OCI-LY7 (cell line): ENCODE data around the gene XRCC3. TPM values are rescaled to one million over a fixed set of nuclear protein-coding genes. Genes with fewer than 3 reads are reported as not detected.

ENCODE experiments used
- BruUV-seq: library from RNA; stranded (reverse); fragments of 400-500 nt; replicated peaks from 2 replicates; lab custom pipeline; 2021; lab: Mats Ljungman, UMichigan
- CTCF ChIA-PET: fragments of 300-600 bp; sonication (Branson Sonifier 250); formaldehyde crosslinking; loops from one replicate; lab custom pipeline; 2022; ENCODE audit warnings: antibody characterized with exemption; ENCODE audit not compliant: unreplicated experiment; lab: Charles Lee
- POLR2A ChIA-PET: fragments of 300-600 bp; sonication (Branson Sonifier 250); formaldehyde crosslinking; loops from one replicate; lab custom pipeline; 2022; ENCODE audit warnings: antibody characterized with exemption; lab: Charles Lee
- DNase-seq: peaks from one replicate; pipeline ENCODE4 v3.0.0-alpha.2; 2015; ENCODE audit warnings: low spot score
- H2AFZ ChIP-seq: fragments of 200-600 bp; sonication (generic), shearing (Covaris generic); 2 replicates; pipeline ENCODE4 v1.6.1; 2014; ENCODE audit warnings: mild to moderate bottlenecking, antibody characterized with exemption, low read length, moderate library complexity
- H3K27ac ChIP-seq: fragments of 200-600 bp; sonication (generic); 2 replicates; pipeline ENCODE4 v1.5.1; 2014; ENCODE audit warnings: mixed run types, low read depth, mild to moderate bottlenecking, moderate library complexity, low read length, inconsistent platforms; ENCODE audit not compliant: poor library complexity, severe bottlenecking
- H3K36me3 ChIP-seq: fragments of 200-600 bp; sonication (generic); 2 replicates; pipeline ENCODE4 v1.6.1; 2014; ENCODE audit warnings: mild to moderate bottlenecking, antibody characterized with exemption, low read length, moderate library complexity, mixed read lengths; ENCODE audit not compliant: insufficient read depth
- H3K4me1 ChIP-seq: fragments of 200-600 bp; sonication (generic); 2 replicates; pipeline ENCODE4 v1.5.1; 2014; ENCODE audit warnings: mild to moderate bottlenecking, low read length; ENCODE audit not compliant: insufficient read depth, poor library complexity, severe bottlenecking
- H3K4me2 ChIP-seq: fragments of 200-600 bp; sonication (generic); 2 replicates; pipeline ENCODE4 v1.6.1; 2014; ENCODE audit warnings: mild to moderate bottlenecking, low read length
- H3K4me3 ChIP-seq: fragments of 200-600 bp; sonication (generic); 2 replicates; pipeline ENCODE4 v1.5.1; 2014; ENCODE audit warnings: mild to moderate bottlenecking, low read depth, low read length; ENCODE audit not compliant: poor library complexity, severe bottlenecking
- H3K79me2 ChIP-seq: fragments of 200-600 bp; sonication (generic); 2 replicates; pipeline ENCODE4 v1.6.1; 2016; ENCODE audit warnings: low read depth, mild to moderate bottlenecking, low read length, moderate library complexity, mixed read lengths; ENCODE audit not compliant: insufficient read depth
- H3K9me2 ChIP-seq: fragments of 200-600 bp; sonication (generic); 2 replicates; pipeline ENCODE4 v1.6.1; 2016; ENCODE audit warnings: mild to moderate bottlenecking, low read length, mixed read lengths; ENCODE audit not compliant: insufficient read depth
- H3K9me3 ChIP-seq: fragments of 200-600 bp; sonication (generic); 2 replicates; pipeline ENCODE4 v1.6.1; 2014; ENCODE audit warnings: mild to moderate bottlenecking, mixed run types, low read length, mixed read lengths
- H4K20me1 ChIP-seq: fragments of 200-600 bp; sonication (generic); 2 replicates; pipeline ENCODE4 v1.6.1; 2014; ENCODE audit warnings: mild to moderate bottlenecking, antibody characterized with exemption, low read length, moderate library complexity, mixed read lengths; ENCODE audit not compliant: insufficient read depth
- CTCF ChIP-seq: fragments of 200-600 bp; sonication (generic); conservative IDR thresholded peaks from 2 replicates; pipeline ENCODE4 v1.5.1; 2014; ENCODE audit warnings: mild to moderate bottlenecking, antibody characterized with exemption, low read length, moderate library complexity, mixed read lengths
- EZH2phosphoT487 ChIP-seq: fragments of 200-600 bp; sonication (generic); IDR thresholded peaks from 2 replicates; pipeline ENCODE4 v1.6.1; 2018; ENCODE audit warnings: low read depth, borderline replicate concordance, mild to moderate bottlenecking, mixed run types, antibody characterized with exemption, low read length, moderate library complexity, mixed read lengths
- intact Hi-C: fragments of 100-400 bp; cut with micrococcal nuclease; formaldehyde crosslinking; loops from one replicate; pipeline ENCODE4 v1.10.0; 2022; ENCODE audit not compliant: unreplicated experiment
- total RNA-seq, 2 experiments: library from RNA; depleted of rRNA in 1 of 2; stranded (reverse); fragments of >200 nt in 1 of 2; shearing (Covaris generic) in 1 of 2; gene quantifications; 2 replicates each; pipeline ENCODE4 v1.2.3, GENCODE V29; 2014 to 2022

Gene XRCC3
- total RNA-seq, 2 experiments from 2014 or later, result 83.3 to 130 TPM

- Histone ChIP-seq H3K36me3 (peaks cover 94% of the 10 kb centered on the region), H3K9me2 (no peaks in the 10 kb centered on the region)
Measured at GRCh38 chr14:103669370-103669769, 45.9 kb downstream of the XRCC3 start.

GRCh38 chr14:103668117-103668516, 47.1 kb downstream of the XRCC3 start:
- H4K20me1 ChIP-seq, result peaks cover 4% of the 10 kb centered on the region; the same call in 1 of the 2 replicates
- no peak overlapping the region for H3K4me3 ChIP-seq
- BruUV-seq, result no TSS peak
- no peaks in the 10 kb centered on the region for H3K9me3 ChIP-seq
- no peaks in the 10 kb centered on the region for H3K4me1 ChIP-seq
- peaks cover 92% of the 10 kb centered on the region for H3K36me3 ChIP-seq
- POLR2A ChIA-PET, result interaction anchor here (0.5 to 0.7 kb wide), 3 partner anchors 8 to 113 kb away, joined by 3 read pairs; no protein-coding TSS in a partner anchor
- no peaks in the 10 kb centered on the region for H3K9me2 ChIP-seq
- DNase-seq, result no peak
- no peak overlapping the region for H2AFZ ChIP-seq
- no peak overlapping the region for H3K4me2 ChIP-seq
- CTCF ChIA-PET, result no interaction called here
- no peaks in the 10 kb centered on the region for H3K79me2 ChIP-seq
- TF ChIP-seq EZH2phosphoT487, result no peak
- no peak for TF ChIP-seq CTCF
- intact Hi-C loops, result no loop called here
- H3K27ac ChIP-seq, result no peak overlapping the region

More at GRCh38 chr14:103669370-103669769, 45.9 kb downstream of the XRCC3 start:
- intact Hi-C loops, result no loop called here
- TF ChIP-seq EZH2phosphoT487 (no peak), CTCF (no peak)
- H4K20me1 ChIP-seq, result peaks cover 4% of the 10 kb centered on the region; the same call in 1 of the 2 replicates
- no peak overlapping the region for H3K4me3 ChIP-seq
- no peak overlapping the region for H2AFZ ChIP-seq
- H3K9me3 ChIP-seq, result no peaks in the 10 kb centered on the region
- no peaks in the 10 kb centered on the region for H3K4me1 ChIP-seq
- no peak overlapping the region for H3K27ac ChIP-seq
- CTCF ChIA-PET, result no interaction called here
- DNase-seq, result no peak
- no peaks in the 10 kb centered on the region for H3K79me2 ChIP-seq
- POLR2A ChIA-PET, result interaction anchor here (0.9 kb wide), 2 partner anchors 20 to 22 kb away, joined by 3 read pairs; no protein-coding TSS in a partner anchor
- BruUV-seq, result no TSS peak
- no peak overlapping the region for H3K4me2 ChIP-seq

- H4K20me1 ChIP-seq, result peaks cover 4% of the 10 kb centered on the region; the same call in 1 of the 2 replicates
Measured at GRCh38 chr14:103667671-103668070, 47.6 kb downstream of the XRCC3 start.

More at GRCh38 chr14:103667671-103668070, 47.6 kb downstream of the XRCC3 start:
- H3K9me2 ChIP-seq, result no peaks in the 10 kb centered on the region
- H3K27ac ChIP-seq, result no peak overlapping the region
- no peak overlapping the region for H3K4me2 ChIP-seq
- ChIA-PET POLR2A (interaction anchor here (0.6 kb wide), 1 partner anchor 9 kb away, joined by 3 read pairs; no protein-coding TSS in a partner anchor), CTCF (no interaction called here)
- H3K36me3 ChIP-seq, result peaks cover 92% of the 10 kb centered on the region
- no peak overlapping the region for H3K4me3 ChIP-seq
- no TSS peak for BruUV-seq
- no peak overlapping the region for H2AFZ ChIP-seq
- H3K79me2 ChIP-seq, result no peaks in the 10 kb centered on the region
- TF ChIP-seq CTCF (no peak), EZH2phosphoT487 (no peak)
- DNase-seq, result no peak
- intact Hi-C loops, result no loop called here
- no peaks in the 10 kb centered on the region for H3K9me3 ChIP-seq
- H3K4me1 ChIP-seq, result no peaks in the 10 kb centered on the region
